ENCODE data around the gene MAP2. TPM values are rescaled to one million over a fixed set of nuclear protein-coding genes. Genes with fewer than 3 reads are reported as not detected.

MAP2 gene
- total RNA-seq, 1 experiment from 2014 or later: 7.4 TPM

DNA sequence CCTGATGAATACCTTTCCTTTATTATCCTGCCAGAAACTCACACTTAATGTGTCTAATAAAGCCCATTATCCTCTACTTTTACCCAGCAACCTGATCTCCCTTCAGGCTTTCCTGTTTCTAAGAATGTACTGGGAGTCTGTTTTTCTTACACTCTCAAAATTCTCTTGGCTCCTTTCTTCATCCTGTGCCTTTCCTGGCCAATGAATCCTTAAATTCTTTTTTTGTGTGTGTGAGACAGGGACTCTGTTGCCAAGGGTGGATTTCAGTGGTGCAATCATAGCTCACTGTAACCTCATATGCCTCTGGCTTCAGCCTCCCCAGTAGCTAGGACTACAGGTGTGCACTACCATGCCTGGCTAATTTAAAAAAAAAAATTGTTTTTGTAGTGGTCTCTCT lies 72.7 kb downstream of the MAP2 start (continued):
- TF ChIP-seq, protein P1, sequence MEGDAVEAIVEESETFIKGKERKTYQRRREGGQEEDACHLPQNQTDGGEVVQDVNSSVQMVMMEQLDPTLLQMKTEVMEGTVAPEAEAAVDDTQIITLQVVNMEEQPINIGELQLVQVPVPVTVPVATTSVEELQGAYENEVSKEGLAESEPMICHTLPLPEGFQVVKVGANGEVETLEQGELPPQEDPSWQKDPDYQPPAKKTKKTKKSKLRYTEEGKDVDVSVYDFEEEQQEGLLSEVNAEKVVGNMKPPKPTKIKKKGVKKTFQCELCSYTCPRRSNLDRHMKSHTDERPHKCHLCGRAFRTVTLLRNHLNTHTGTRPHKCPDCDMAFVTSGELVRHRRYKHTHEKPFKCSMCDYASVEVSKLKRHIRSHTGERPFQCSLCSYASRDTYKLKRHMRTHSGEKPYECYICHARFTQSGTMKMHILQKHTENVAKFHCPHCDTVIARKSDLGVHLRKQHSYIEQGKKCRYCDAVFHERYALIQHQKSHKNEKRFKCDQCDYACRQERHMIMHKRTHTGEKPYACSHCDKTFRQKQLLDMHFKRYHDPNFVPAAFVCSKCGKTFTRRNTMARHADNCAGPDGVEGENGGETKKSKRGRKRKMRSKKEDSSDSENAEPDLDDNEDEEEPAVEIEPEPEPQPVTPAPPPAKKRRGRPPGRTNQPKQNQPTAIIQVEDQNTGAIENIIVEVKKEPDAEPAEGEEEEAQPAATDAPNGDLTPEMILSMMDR (IDR thresholded peaks at IDR 0.05 in 2 of 3, conservative IDR thresholded peaks at IDR 0.05 in 1 of 3; ENCODE audit: borderline replicate concordance in 1 of 3, insufficient read depth in 1 of 3, low read depth in 2 of 3, low read length in 2 of 3): no peak
- no peak for TF ChIP-seq ELF1 (IDR thresholded peaks at IDR 0.05; ENCODE audit: borderline replicate concordance, low read depth)
- no peak for TF ChIP-seq EGR1 (IDR thresholded peaks at IDR 0.05; ENCODE audit: low read depth)
- TF ChIP-seq CEBPB (IDR thresholded peaks at IDR 0.05; ENCODE audit: low read depth): no peak
- no peak for TF ChIP-seq SP1 (IDR thresholded peaks at IDR 0.05; ENCODE audit: low read depth)
- no peak for TF ChIP-seq SRF (IDR thresholded peaks at IDR 0.05; ENCODE audit: low read depth)
- no peak for TF ChIP-seq CBX3 (IDR thresholded peaks at IDR 0.05; ENCODE audit: low read depth)
- no peak for TF ChIP-seq ZFX (IDR thresholded peaks at IDR 0.05)

DNA sequence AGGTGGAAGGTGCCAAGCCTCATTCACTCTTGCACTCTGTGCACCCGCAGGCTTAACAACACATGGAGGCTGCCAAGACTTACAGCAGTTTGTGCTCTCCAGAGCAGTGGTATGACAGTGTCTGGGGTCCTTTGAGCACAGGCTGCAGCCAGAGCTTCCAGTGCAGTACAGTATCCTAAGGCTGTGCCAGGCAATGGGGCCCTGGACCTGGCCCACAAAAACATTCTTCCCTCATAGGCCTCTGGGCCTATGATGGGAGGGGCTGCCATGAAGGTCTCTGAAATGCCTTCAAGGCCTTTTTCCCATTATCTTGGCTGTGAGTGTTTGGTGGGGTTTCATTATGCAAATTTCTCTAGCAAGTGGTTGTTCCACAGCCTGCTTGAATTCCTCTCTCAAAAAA lies 74.8 kb downstream of the MAP2 start:
- Histone ChIP-seq H3K9me2 (ENCODE audit: insufficient read depth) (no peaks in the 10 kb centered on the region), H3K27me3 (ENCODE audit: insufficient read depth, low read length) (peaks cover 10% of the 10 kb centered on the region; the same call in 1 of the 2 replicates), H3K4me1 (ENCODE audit: control insufficient read depth in 1 of 2, insufficient read depth in 2 of 2, low read length in 2 of 2) (peaks cover 16 to 22% of the 10 kb centered on the region in 2 experiments), H3K9me3 (ENCODE audit: control insufficient read depth in 1 of 2, insufficient read depth in 1 of 2, low read depth in 1 of 2, low read length in 2 of 2) (no peaks in the 10 kb centered on the region), H3K36me3 (ENCODE audit: control insufficient read depth in 1 of 2, insufficient read depth in 2 of 2, low read length in 2 of 2) (no peaks in the 10 kb centered on the region), H3K27ac (ENCODE audit: low read depth, low read length) (no peak overlapping the region), H3K79me2 (ENCODE audit: insufficient read depth, low read length) (no peaks in the 10 kb centered on the region), H3K9ac (ENCODE audit: low read length) (no peak overlapping the region), H3K4me2 (ENCODE audit: low read length) (no peak overlapping the region), H4K20me1 (ENCODE audit: insufficient read depth) (no peaks in the 10 kb centered on the region), H2AFZ (ENCODE audit: low read depth, low read length, poor library complexity, severe bottlenecking) (no peak overlapping the region), H3K4me3 (replicated peaks in 1 of 2; ENCODE audit: low read depth in 1 of 2, low read length in 2 of 2) (no peak overlapping the region)
- DNase-seq (ENCODE audit: low read depth, low spot score): no peak
- TF ChIP-seq YY1 (IDR thresholded peaks at IDR 0.05; ENCODE audit: extremely low read depth, insufficient replicate concordance, low read depth, low read length) (no peak), EZH2phosphoT487 (IDR thresholded peaks at IDR 0.05; ENCODE audit: borderline replicate concordance) (no peak), ZFX (IDR thresholded peaks at IDR 0.05) (no peak), FOSL1 (IDR thresholded peaks at IDR 0.05; ENCODE audit: low read depth) (no peak), RAD21 (IDR thresholded peaks at IDR 0.05; ENCODE audit: low read depth) (no peak), SP1 (IDR thresholded peaks at IDR 0.05; ENCODE audit: low read depth) (no peak), ELF1 (IDR thresholded peaks at IDR 0.05; ENCODE audit: borderline replicate concordance, low read depth) (no peak), JUND (IDR thresholded peaks at IDR 0.05) (no peak), TCF7L2 (IDR thresholded peaks at IDR 0.05; ENCODE audit: borderline replicate concordance, extremely low read depth, insufficient read depth, insufficient read length) (no peak), ATF3 (IDR thresholded peaks at IDR 0.05) (no peak), ZNF274 (IDR thresholded peaks at IDR 0.05; ENCODE audit: low read depth, low read length) (no peak), EGR1 (IDR thresholded peaks at IDR 0.05; ENCODE audit: low read depth) (no peak), CBX3 (IDR thresholded peaks at IDR 0.05; ENCODE audit: low read depth) (no peak), ZBTB33 (IDR thresholded peaks at IDR 0.05; ENCODE audit: extremely low read depth, insufficient replicate concordance, low read length) (no peak), SRF (IDR thresholded peaks at IDR 0.05; ENCODE audit: low read depth) (no peak), REST (IDR thresholded peaks at IDR 0.05; ENCODE audit: low read depth) (no peak)
- ATAC-seq: no peak
- RAD21 ChIA-PET (ENCODE audit: low non-redundant PET in 1 of 2, low total read pairs in 2 of 2, uncharacterized antibody in 2 of 2, unreplicated experiment in 2 of 2): no interaction called here
- POLR2A ChIA-PET: no interaction called here
- no TSS peak for BruUV-seq (replicated peaks)
- intact Hi-C loops (cut with micrococcal nuclease): no loop called here
- CTCF ChIA-PET: no interaction called here
